GM12878 (cell line): Measurements from ENCODE around the gene ARSD. TPM values are rescaled to one million over a fixed set of nuclear protein-coding genes. Genes with fewer than 3 reads are reported as not detected.

ENCODE experiments used
- ATAC-seq: fragments of 200-7000 bp; cut with Tn5 transposase; 3 replicates; pipeline ENCODE4 v1.9.1; 2020; ENCODE audit warnings: mild to moderate bottlenecking, moderate library complexity
- BruUV-seq: library from RNA; stranded (reverse); fragments of 400-500 nt; replicated peaks from 2 replicates; lab custom pipeline; 2021; lab: Mats Ljungman, UMichigan
- CTCF ChIA-PET: fragments of 300-600 bp; sonication (Branson Sonifier 250); formaldehyde crosslinking; extraction: SDS; loops from one replicate; lab custom pipeline; 2021; ENCODE audit warnings: inconsistent platforms; lab: Yijun Ruan, JAX
- POLR2A ChIA-PET: fragments of 350-600 bp; formaldehyde crosslinking; extraction: SDS; loops from one replicate; lab custom pipeline; 2021; ENCODE audit warnings: inconsistent platforms; lab: Charles Lee
- RAD21 ChIA-PET: fragments of 300-600 bp; sonication (Branson Sonifier 250); formaldehyde crosslinking; loops from one replicate; lab custom pipeline; 2023; ENCODE audit warnings: antibody characterized with exemption; ENCODE audit not compliant: unreplicated experiment; lab: Charles Lee
- SMC1A ChIA-PET: fragments of 300-600 bp; sonication (Branson Sonifier 250); formaldehyde crosslinking; loops from one replicate; lab custom pipeline; 2023; ENCODE audit not compliant: unreplicated experiment, uncharacterized antibody; lab: Charles Lee
- DNase-seq: peaks from one replicate; pipeline ENCODE4 v3.0.0-alpha.2; 2011; ENCODE audit warnings: low read depth, low spot score
- FAIRE-seq: peaks from 3 replicates; lab custom pipeline; 2011; peaks lifted over from hg19 to GRCh38; lab: Jason Lieb, UNC
- H2AFZ ChIP-seq: 2 replicates; pipeline ENCODE4 v1.6.0; 2011; ENCODE audit warnings: low read depth, low read length, control low read depth; ENCODE audit not compliant: control insufficient read depth
- H3K27ac ChIP-seq: 2 replicates; pipeline ENCODE4 v1.5.1; 2011; ENCODE audit warnings: control low read depth; ENCODE audit not compliant: control insufficient read depth, insufficient read depth
- H3K27me3 ChIP-seq, 2 experiments: replicated peaks in 1 of 2; 2 replicates each; pipeline versions ENCODE4 v1.6.0 to v1.6.1; 2011; ENCODE audit warnings: low read length in 1 of 2; ENCODE audit not compliant: control insufficient read depth in 2 of 2, insufficient read depth in 2 of 2
- H3K36me3 ChIP-seq, 2 experiments: 2 replicates each; pipeline ENCODE4 v1.5.1; 2011; ENCODE audit warnings: low read length in 1 of 2; ENCODE audit not compliant: control insufficient read depth in 2 of 2, insufficient read depth in 2 of 2
- H3K4me1 ChIP-seq: 2 replicates; pipeline ENCODE4 v1.6.1; 2011; ENCODE audit warnings: mild to moderate bottlenecking, low read length, moderate library complexity, mixed read lengths; ENCODE audit not compliant: control insufficient read depth, insufficient read depth
- H3K4me2 ChIP-seq: 2 replicates; pipeline ENCODE4 v1.6.0; 2011; ENCODE audit warnings: control low read depth; ENCODE audit not compliant: control insufficient read depth, insufficient read depth
- H3K4me3 ChIP-seq: fragments of 200-600 bp; sonication (generic); 2 replicates; pipeline ENCODE4 v1.5.1; 2016
- H3K79me2 ChIP-seq: 2 replicates; pipeline ENCODE4 v1.6.0; 2011; ENCODE audit warnings: low read length; ENCODE audit not compliant: control insufficient read depth, insufficient read depth
- H3K9ac ChIP-seq: 2 replicates; pipeline ENCODE4 v1.8.0; 2011; ENCODE audit warnings: low read length, control low read depth, mixed read lengths; ENCODE audit not compliant: control insufficient read depth, insufficient read depth
- H3K9me3 ChIP-seq: replicated peaks from 3 replicates; pipeline ENCODE4 v1.5.1; 2011; ENCODE audit warnings: mild to moderate bottlenecking, low read length; ENCODE audit not compliant: control insufficient read depth, insufficient read depth
- H4K20me1 ChIP-seq: 2 replicates; pipeline ENCODE4 v1.6.0; 2011; ENCODE audit not compliant: control insufficient read depth, insufficient read depth
- BHLHE40 ChIP-seq, 2 experiments: fragments of 450-650 bp in 1 of 2; IDR thresholded peaks; 2 replicates each; pipeline ENCODE4 v1.6.1; 2011 to 2017; ENCODE audit warnings: low read depth in 2 of 2, borderline replicate concordance in 1 of 2, improper control_type of control experiment in 1 of 2, low read length in 1 of 2, mild to moderate bottlenecking in 1 of 2
- CHD4 ChIP-seq: fragments of 200-600 bp; sonication (generic); IDR thresholded peaks from 2 replicates; pipeline ENCODE4 v1.6.1; 2016; ENCODE audit warnings: mild to moderate bottlenecking
- CREB1 ChIP-seq: IDR thresholded peaks from 2 replicates; pipeline ENCODE4 v1.6.1; 2012; ENCODE audit warnings: low read depth, mild to moderate bottlenecking, inconsistent platforms
- DPF2 ChIP-seq: fragments of 450-650 bp; IDR thresholded peaks from 2 replicates; pipeline ENCODE4 v1.6.1; 2017; ENCODE audit warnings: mild to moderate bottlenecking
- EP300 ChIP-seq, 2 experiments: fragments of 150-350 bp in 1 of 2; IDR thresholded peaks; 2 replicates each; pipeline ENCODE4 v1.6.1; 2011 to 2012; ENCODE audit warnings: low read depth in 2 of 2, low read length in 2 of 2, borderline replicate concordance in 1 of 2, improper control_type of control experiment in 1 of 2, inconsistent platforms in 1 of 2; ENCODE audit not compliant: control insufficient read depth in 1 of 2
- HDAC2 ChIP-seq: fragments of 200-600 bp; sonication (generic); IDR thresholded peaks from 2 replicates; pipeline ENCODE4 v1.6.1; 2017
- IRF5 ChIP-seq: fragments of 450-650 bp; IDR thresholded peaks from 2 replicates; pipeline ENCODE4 v1.6.1; 2017; ENCODE audit warnings: borderline replicate concordance
- NFIC ChIP-seq: IDR thresholded peaks from 2 replicates; pipeline ENCODE4 v1.6.1; 2012; ENCODE audit warnings: low read depth, mild to moderate bottlenecking, inconsistent platforms, low read length, moderate library complexity
- NKRF ChIP-seq: fragments of 450-650 bp; conservative IDR thresholded peaks from 2 replicates; pipeline ENCODE4 v1.6.1; 2017; ENCODE audit warnings: mild to moderate bottlenecking, moderate library complexity
- NR2C1 ChIP-seq: fragments of 450-650 bp; IDR thresholded peaks from 2 replicates; pipeline ENCODE4 v1.6.1; 2017; ENCODE audit warnings: antibody characterized with exemption, mild to moderate bottlenecking, moderate library complexity
- PAX5 ChIP-seq: IDR thresholded peaks from 2 replicates; pipeline ENCODE4 v1.6.1; 2011; ENCODE audit warnings: low read depth, low read length, borderline replicate concordance
- POLR2A ChIP-seq: IDR thresholded peaks from 2 replicates; pipeline ENCODE4 v1.6.1; 2011; ENCODE audit warnings: low read depth, mild to moderate bottlenecking, low read length
- SREBF1 ChIP-seq: IDR thresholded peaks from 2 replicates; pipeline ENCODE4 v1.6.1; 2012; ENCODE audit warnings: mild to moderate bottlenecking, low read length
- SUPT20H ChIP-seq: IDR thresholded peaks from 2 replicates; pipeline ENCODE4 v1.6.1; 2011; ENCODE audit warnings: low read depth, mild to moderate bottlenecking, low read length, moderate library complexity, borderline replicate concordance; ENCODE audit not compliant: control insufficient read depth
- YBX1 ChIP-seq: fragments of 450-650 bp; IDR thresholded peaks from 2 replicates; pipeline ENCODE4 v1.6.1; 2016; ENCODE audit warnings: antibody characterized with exemption
- ZNF274 ChIP-seq: IDR thresholded peaks from one replicate; pipeline ENCODE4 v1.8.0; 2011; ENCODE audit not compliant: insufficient read length, insufficient read depth
- WGBS: methylation state at CpG from one replicate; pipeline ENCODE4 v1.1.6; 2016; ENCODE audit warnings: low lambda C conversion rate; ENCODE audit not compliant: insufficient replicate concordance, insufficient coverage; ENCODE audit errors: missing lambda C conversion rate; 5-methylcytosine and 5-hydroxymethylcytosine counted together
- in situ Hi-C: fragments of 300-500 bp; cut with MboI; formaldehyde crosslinking; loops from 9 replicates; pipeline ENCODE4 v1.14.3; 2018; ENCODE audit warnings: mixed read lengths
- intact Hi-C: fragments of 100-400 bp; cut with micrococcal nuclease; formaldehyde crosslinking; loops from one replicate; pipeline ENCODE4 v1.14.2; 2022; ENCODE audit not compliant: unreplicated experiment
- polyA plus RNA-seq, 11 experiments: library from polyadenylated mRNA; depleted of rRNA in 4 of 11; unstranded in 6 of 11; stranded (reverse) in 5 of 11; fragments of >200 nt; fragmentation: Nextera tagmentation in 4 of 11; fragmentation: Illumina TruSeq in 1 of 11; extraction: Ambion mirVana in 4 of 11; extraction: Trizol in 1 of 11; gene quantifications; 1 replicate in 1 of 11; 2 replicates in 10 of 11; pipeline versions ENCODE4 v1.2.1 to v1.2.3, GENCODE V29; 2011 to 2016; ENCODE audit warnings: inconsistent platforms in 2 of 11, missing spikeins in 2 of 11, low read depth in 1 of 11
- total RNA-seq, 4 experiments: library from RNA; depleted of rRNA in 3 of 4; stranded (reverse); fragments of >200 nt in 3 of 4; fragmentation: Illumina TruSeq in 1 of 4; extraction: Trizol in 1 of 4; gene quantifications; 2 replicates each; pipeline versions ENCODE4 v1.2.1 to v1.2.3, GENCODE V29; 2013 to 2021
- TF ChIP-seq, protein P1 (sequence below): fragments of 450-650 bp; IDR thresholded peaks from 2 replicates; pipeline ENCODE4 v1.6.1; 2017; ENCODE audit warnings: antibody characterized with exemption, mild to moderate bottlenecking, moderate library complexity

ARSD gene
- total and polyA plus RNA-seq, 10 of the 15 experiments (the other 5 are each of a cell fraction or from before 2014, with no cell fraction given) = 0.05 to 1.5 (median 0.43) TPM

DNA sequence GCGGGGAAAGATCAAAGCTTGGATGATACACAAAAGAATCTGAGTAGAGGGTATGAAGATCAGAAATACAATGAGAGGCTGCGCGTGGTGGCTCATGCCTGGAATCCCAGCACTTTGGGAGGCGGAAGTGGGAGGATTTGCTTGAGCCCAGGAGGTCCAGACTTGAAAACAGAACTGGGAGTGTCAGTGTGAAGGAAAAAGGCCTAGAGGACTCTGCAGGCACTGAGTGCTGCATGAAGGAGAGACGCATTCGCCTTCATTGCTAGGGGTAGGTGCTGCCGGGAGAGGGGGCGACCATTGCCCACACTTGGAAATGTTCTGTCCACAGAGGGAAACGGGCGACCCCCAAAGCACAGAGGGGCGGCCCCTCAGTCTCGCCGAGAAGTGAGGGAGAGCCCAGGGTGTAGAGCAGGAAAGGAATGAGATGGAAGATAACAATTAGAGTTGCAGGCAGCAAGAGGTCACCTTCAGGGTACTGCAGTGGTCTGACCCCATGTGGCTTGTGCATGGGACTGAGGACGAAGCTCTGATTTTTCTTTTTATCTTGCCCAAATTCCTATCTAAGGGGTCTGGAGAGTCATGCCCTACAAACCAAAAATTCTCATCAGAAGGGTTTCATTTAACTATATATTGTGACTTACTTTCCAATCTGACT is 31.8 kb upstream of the ARSD start (continued):
- no peak for TF ChIP-seq IRF5
- no peak for TF ChIP-seq CREB1
- TF ChIP-seq NKRF = no peak
- no peak for TF ChIP-seq HDAC2
- TF ChIP-seq DPF2 = no peak
- TF ChIP-seq NFIC = no peak
- no peak for TF ChIP-seq EP300 (IDR thresholded peaks at IDR 0.05; ENCODE audit: borderline replicate concordance in 1 of 2, control insufficient read depth in 1 of 2, low read depth in 2 of 2, low read length in 2 of 2)
- TF ChIP-seq YBX1 = no peak
- no peak for TF ChIP-seq ZNF274
- no peak for TF ChIP-seq NR2C1

DNA sequence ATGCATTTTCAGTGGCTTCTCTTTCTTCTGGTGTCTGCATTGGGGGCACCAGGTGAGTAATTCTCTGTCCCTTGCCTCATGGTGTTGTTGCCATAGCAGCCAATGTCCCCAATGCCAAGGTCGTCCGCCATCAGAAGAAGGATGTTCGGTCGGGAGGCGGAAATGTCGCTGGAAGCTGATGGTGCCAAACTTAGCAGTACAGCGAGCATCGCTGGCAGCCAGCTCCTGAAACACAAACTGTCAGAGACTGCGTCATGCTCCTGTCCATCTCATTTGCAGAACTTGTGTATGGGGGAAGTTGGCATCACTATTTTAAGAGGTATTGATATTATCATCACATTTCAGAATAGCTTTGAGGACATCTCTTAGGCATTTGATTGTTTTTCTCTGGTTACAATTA is 29.1 kb upstream of the ARSD start:
- Histone ChIP-seq H3K4me2 (no peak overlapping the region), H3K36me3 (no peaks in the 10 kb centered on the region), H2AFZ (no peak overlapping the region), H3K27me3 (no peaks in the 10 kb centered on the region), H3K9me3 (no peaks in the 10 kb centered on the region; the same call in 2 of the 3 replicates), H3K79me2 (no peaks in the 10 kb centered on the region), H3K27ac (no peak overlapping the region), H4K20me1 (no peaks in the 10 kb centered on the region), H3K4me1 (no peaks in the 10 kb centered on the region), H3K4me3 (no peak overlapping the region), H3K9ac (no peak overlapping the region)
- ChIA-PET POLR2A (no interaction called here), RAD21 (no interaction called here), CTCF (no interaction called here), SMC1A (no interaction called here)
- FAIRE-seq (no peak), ATAC-seq (no peak), DNase-seq (no peak)
- 84% methylated on average over 9 of the region's 9 CpGs for WGBS
- intact Hi-C loops = no loop called here
- in situ Hi-C loops = no loop called here
- no TSS peak for BruUV-seq
- TF ChIP-seq SUPT20H (no peak), BHLHE40 (IDR thresholded peaks at IDR 0.05; ENCODE audit: borderline replicate concordance in 1 of 2, low read depth in 2 of 2, low read length in 1 of 2) (no peak), CHD4 (no peak), POLR2A (no peak), SREBF1 (no peak), PAX5 (no peak), IRF5 (no peak)
- TF ChIP-seq, protein P1, sequence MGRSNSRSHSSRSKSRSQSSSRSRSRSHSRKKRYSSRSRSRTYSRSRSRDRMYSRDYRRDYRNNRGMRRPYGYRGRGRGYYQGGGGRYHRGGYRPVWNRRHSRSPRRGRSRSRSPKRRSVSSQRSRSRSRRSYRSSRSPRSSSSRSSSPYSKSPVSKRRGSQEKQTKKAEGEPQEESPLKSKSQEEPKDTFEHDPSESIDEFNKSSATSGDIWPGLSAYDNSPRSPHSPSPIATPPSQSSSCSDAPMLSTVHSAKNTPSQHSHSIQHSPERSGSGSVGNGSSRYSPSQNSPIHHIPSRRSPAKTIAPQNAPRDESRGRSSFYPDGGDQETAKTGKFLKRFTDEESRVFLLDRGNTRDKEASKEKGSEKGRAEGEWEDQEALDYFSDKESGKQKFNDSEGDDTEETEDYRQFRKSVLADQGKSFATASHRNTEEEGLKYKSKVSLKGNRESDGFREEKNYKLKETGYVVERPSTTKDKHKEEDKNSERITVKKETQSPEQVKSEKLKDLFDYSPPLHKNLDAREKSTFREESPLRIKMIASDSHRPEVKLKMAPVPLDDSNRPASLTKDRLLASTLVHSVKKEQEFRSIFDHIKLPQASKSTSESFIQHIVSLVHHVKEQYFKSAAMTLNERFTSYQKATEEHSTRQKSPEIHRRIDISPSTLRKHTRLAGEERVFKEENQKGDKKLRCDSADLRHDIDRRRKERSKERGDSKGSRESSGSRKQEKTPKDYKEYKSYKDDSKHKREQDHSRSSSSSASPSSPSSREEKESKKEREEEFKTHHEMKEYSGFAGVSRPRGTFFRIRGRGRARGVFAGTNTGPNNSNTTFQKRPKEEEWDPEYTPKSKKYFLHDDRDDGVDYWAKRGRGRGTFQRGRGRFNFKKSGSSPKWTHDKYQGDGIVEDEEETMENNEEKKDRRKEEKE = no peak
